ENCODE data around the gene UBIAD1. TPM values are rescaled to one million over a fixed set of nuclear protein-coding genes. Genes with fewer than 3 reads are reported as not detected.
A peak's percentile ranks its signal among the peaks of the same experiment; 100 is the strongest.
"Not testable (repeated sequence)": the region's sequence is repeated elsewhere in the genome, so short reads cannot be mapped to it uniquely, and the experiment has no call there.

The UBIAD1 gene
- total and polyA plus RNA-seq, 5 donors from 2014 or later: 20.9 to 43.5 (median 38.3) TPM

GRCh38 chr1:11294951-11295350, 22.0 kb downstream of the UBIAD1 start:
- Histone ChIP-seq H3K9me3 (ENCODE audit: control insufficient read depth in 2 of 2, low read length in 2 of 2) (no peaks in the 10 kb centered on the region), H3K36me3 (ENCODE audit: control insufficient read depth, insufficient read depth, low read length) (peaks cover 18% of the 10 kb centered on the region), H3K4me3 (ENCODE audit: low read depth, low read length) (peak overlapping the region; percentile 15), H3K27me3 (ENCODE audit: control insufficient read depth, insufficient read depth, low read length) (no peaks in the 10 kb centered on the region), H3K27ac (ENCODE audit: insufficient read depth, low read length, poor library complexity, severe bottlenecking) (no peak overlapping the region), H3K4me1 (ENCODE audit: control insufficient read depth, insufficient read depth, low read length, poor library complexity, severe bottlenecking) (peaks cover 27% of the 10 kb centered on the region)
- no peaks in the 10 kb centered on the region for H3K27me3 Mint-ChIP-seq
- peaks cover 7 to 60% (median 33%) of the 10 kb centered on the region in 4 donors for H3K4me1 Mint-ChIP-seq
- peak overlapping the region; percentile 65 to 88 (median 75) for H3K27ac Mint-ChIP-seq
- DNase-seq: peak in 1 of 3 donors; percentile 72
- peaks cover 32% of the 10 kb centered on the region for H3K36me3 Mint-ChIP-seq
- H3K4me3 Mint-ChIP-seq: peak overlapping the region in 1 of 4 donors; percentile 17
- ATAC-seq (ENCODE audit: low read depth in 2 of 2): peak; percentile 50 to 70
- no peaks in the 10 kb centered on the region for H3K9me3 Mint-ChIP-seq

GRCh38 chr1:11295905-11296304, 22.9 kb downstream of the UBIAD1 start:
- no peaks in the 10 kb centered on the region for H3K27me3 ChIP-seq (ENCODE audit: control insufficient read depth, insufficient read depth, low read length)
- no peak overlapping the region for H3K4me3 ChIP-seq (ENCODE audit: low read depth, low read length)
- H3K9me3 Mint-ChIP-seq: no peaks in the 10 kb centered on the region
- no peak overlapping the region for H3K27ac ChIP-seq (ENCODE audit: insufficient read depth, low read length, poor library complexity, severe bottlenecking)
- no peaks in the 10 kb centered on the region for H3K27me3 Mint-ChIP-seq
- ATAC-seq (ENCODE audit: low read depth in 2 of 2): no peak
- peaks cover 26% of the 10 kb centered on the region for H3K4me1 ChIP-seq (ENCODE audit: control insufficient read depth, insufficient read depth, low read length, poor library complexity, severe bottlenecking)
- H3K9me3 ChIP-seq (ENCODE audit: control insufficient read depth in 2 of 2, low read length in 2 of 2): no peaks in the 10 kb centered on the region
- H3K36me3 Mint-ChIP-seq: peaks cover 26% of the 10 kb centered on the region
- no peak overlapping the region for H3K4me3 Mint-ChIP-seq
- H3K4me1 Mint-ChIP-seq: peaks cover 7 to 53% (median 30%) of the 10 kb centered on the region in 4 donors
- DNase-seq: peak in 2 of 3 donors; percentile 25 to 54
- peak overlapping the region; percentile 65 to 88 (median 75) for H3K27ac Mint-ChIP-seq
- H3K36me3 ChIP-seq (ENCODE audit: control insufficient read depth, insufficient read depth, low read length): peaks cover 10% of the 10 kb centered on the region

GRCh38 chr1:11297774-11298173, 24.8 kb downstream of the UBIAD1 start:
- H3K27ac Mint-ChIP-seq: peak overlapping the region in 2 of 3 donors; percentile 42 to 63
- H3K27ac ChIP-seq (ENCODE audit: insufficient read depth, low read length, poor library complexity, severe bottlenecking); H3K36me3 ChIP-seq (ENCODE audit: control insufficient read depth, insufficient read depth, low read length); H3K9me3 Mint-ChIP-seq; ATAC-seq (ENCODE audit: low read depth in 2 of 2); H3K9me3 ChIP-seq (ENCODE audit: control insufficient read depth in 2 of 2, low read length in 2 of 2); H3K27me3 ChIP-seq (ENCODE audit: control insufficient read depth, insufficient read depth, low read length); H3K4me3 Mint-ChIP-seq; H3K4me3 ChIP-seq (ENCODE audit: low read depth, low read length); H3K27me3 Mint-ChIP-seq; DNase-seq: not testable (repeated sequence)
- H3K4me1 ChIP-seq (ENCODE audit: control insufficient read depth, insufficient read depth, low read length, poor library complexity, severe bottlenecking): peaks cover 18% of the 10 kb centered on the region
- peaks cover 7 to 36% (median 21%) of the 10 kb centered on the region in 4 donors for H3K4me1 Mint-ChIP-seq
- peaks cover 18% of the 10 kb centered on the region for H3K36me3 Mint-ChIP-seq

- no peak for DNase-seq
- peak overlapping the region in 1 of 3 donors; percentile 65 for H3K27ac Mint-ChIP-seq
- ATAC-seq (ENCODE audit: low read depth in 2 of 2): no peak
These were observed 25.6 kb downstream of the UBIAD1 start for GRCh38 chr1:11298390-11299224.

GRCh38 chr1:11299225-11299574, 26.2 kb downstream of the UBIAD1 start:
- Mint-ChIP-seq H3K36me3 (peaks cover 13% of the 10 kb centered on the region), H3K9me3 (no peaks in the 10 kb centered on the region), H3K27me3 (no peaks in the 10 kb centered on the region), H3K4me3 (peak overlapping the region in 1 of 4 donors; percentile 79), H3K4me1 (peaks cover 7 to 27% (median 18%) of the 10 kb centered on the region in 4 donors), H3K27ac (peak overlapping the region in 1 of 3 donors; percentile 65)
- no peak for DNase-seq
- Histone ChIP-seq H3K27ac (ENCODE audit: insufficient read depth, low read length, poor library complexity, severe bottlenecking) (no peak overlapping the region), H3K4me1 (ENCODE audit: control insufficient read depth, insufficient read depth, low read length, poor library complexity, severe bottlenecking) (peaks cover 18% of the 10 kb centered on the region), H3K9me3 (ENCODE audit: control insufficient read depth in 2 of 2, low read length in 2 of 2) (no peaks in the 10 kb centered on the region), H3K27me3 (ENCODE audit: control insufficient read depth, insufficient read depth, low read length) (no peaks in the 10 kb centered on the region), H3K36me3 (ENCODE audit: control insufficient read depth, insufficient read depth, low read length) (peaks cover 7% of the 10 kb centered on the region), H3K4me3 (ENCODE audit: low read depth, low read length) (no peak overlapping the region)
- ATAC-seq (ENCODE audit: low read depth in 2 of 2): no peak

More at GRCh38 chr1:11298390-11299224, 25.6 kb downstream of the UBIAD1 start:
- Mint-ChIP-seq H3K4me3 (no peak overlapping the region), H3K27me3 (no peaks in the 10 kb centered on the region), H3K36me3 (peaks cover 13% of the 10 kb centered on the region), H3K9me3 (no peaks in the 10 kb centered on the region), H3K4me1 (peaks cover 7 to 29% (median 19%) of the 10 kb centered on the region in 4 donors)
- H3K27me3 ChIP-seq (ENCODE audit: control insufficient read depth, insufficient read depth, low read length): no peaks in the 10 kb centered on the region
- H3K4me3 ChIP-seq (ENCODE audit: low read depth, low read length): no peak overlapping the region
- no peaks in the 10 kb centered on the region for H3K9me3 ChIP-seq (ENCODE audit: control insufficient read depth in 2 of 2, low read length in 2 of 2)
- no peak overlapping the region for H3K27ac ChIP-seq (ENCODE audit: insufficient read depth, low read length, poor library complexity, severe bottlenecking)
- peaks cover 18% of the 10 kb centered on the region for H3K4me1 ChIP-seq (ENCODE audit: control insufficient read depth, insufficient read depth, low read length, poor library complexity, severe bottlenecking)
- peaks cover 7% of the 10 kb centered on the region for H3K36me3 ChIP-seq (ENCODE audit: control insufficient read depth, insufficient read depth, low read length)

- DNase-seq: no peak
- H3K36me3 Mint-ChIP-seq: peaks cover 3% of the 10 kb centered on the region
- H3K27me3 ChIP-seq (ENCODE audit: control insufficient read depth, insufficient read depth, low read length): no peaks in the 10 kb centered on the region
- no peaks in the 10 kb centered on the region for H3K9me3 Mint-ChIP-seq
- H3K4me1 Mint-ChIP-seq: peaks cover 0 to 9% (median 2%) of the 10 kb centered on the region in 4 donors
- ATAC-seq (ENCODE audit: low read depth in 2 of 2): no peak
- no peak overlapping the region for H3K27ac Mint-ChIP-seq
- no peaks in the 10 kb centered on the region for H3K4me1 ChIP-seq (ENCODE audit: control insufficient read depth, insufficient read depth, low read length, poor library complexity, severe bottlenecking)
- no peak overlapping the region for H3K4me3 Mint-ChIP-seq
- H3K9me3 ChIP-seq (ENCODE audit: control insufficient read depth in 2 of 2, low read length in 2 of 2): no peaks in the 10 kb centered on the region
- no peaks in the 10 kb centered on the region for H3K36me3 ChIP-seq (ENCODE audit: control insufficient read depth, insufficient read depth, low read length)
- no peaks in the 10 kb centered on the region for H3K27me3 Mint-ChIP-seq
- H3K4me3 ChIP-seq (ENCODE audit: low read depth, low read length): no peak overlapping the region
- no peak overlapping the region for H3K27ac ChIP-seq (ENCODE audit: insufficient read depth, low read length, poor library complexity, severe bottlenecking)
These were observed 28.6 kb downstream of the UBIAD1 start for GRCh38 chr1:11301601-11302000.

- H3K9me3 ChIP-seq (ENCODE audit: control insufficient read depth in 2 of 2, low read length in 2 of 2): no peaks in the 10 kb centered on the region
- ATAC-seq (ENCODE audit: low read depth in 2 of 2) (no peak), DNase-seq (no peak)
- Mint-ChIP-seq H3K27me3 (no peaks in the 10 kb centered on the region), H3K36me3 (peaks cover 3% of the 10 kb centered on the region), H3K4me3 (no peak overlapping the region), H3K4me1 (peaks cover 0 to 6% (median 2%) of the 10 kb centered on the region in 4 donors), H3K9me3 (no peaks in the 10 kb centered on the region), H3K27ac (no peak overlapping the region)
- H3K36me3 ChIP-seq (ENCODE audit: control insufficient read depth, insufficient read depth, low read length): no peaks in the 10 kb centered on the region
- H3K27ac ChIP-seq (ENCODE audit: insufficient read depth, low read length, poor library complexity, severe bottlenecking): no peak overlapping the region
- no peak overlapping the region for H3K4me3 ChIP-seq (ENCODE audit: low read depth, low read length)
- no peaks in the 10 kb centered on the region for H3K4me1 ChIP-seq (ENCODE audit: control insufficient read depth, insufficient read depth, low read length, poor library complexity, severe bottlenecking)
- H3K27me3 ChIP-seq (ENCODE audit: control insufficient read depth, insufficient read depth, low read length): no peaks in the 10 kb centered on the region
These were observed 29.4 kb downstream of the UBIAD1 start for GRCh38 chr1:11302366-11302765.

- H3K9me3 Mint-ChIP-seq; H3K27me3 ChIP-seq (ENCODE audit: control insufficient read depth, insufficient read depth, low read length); H3K27ac Mint-ChIP-seq; H3K36me3 Mint-ChIP-seq; H3K27me3 Mint-ChIP-seq; H3K4me1 Mint-ChIP-seq; DNase-seq; H3K4me3 Mint-ChIP-seq; H3K36me3 ChIP-seq (ENCODE audit: control insufficient read depth, insufficient read depth, low read length); H3K27ac ChIP-seq (ENCODE audit: insufficient read depth, low read length, poor library complexity, severe bottlenecking); H3K4me3 ChIP-seq (ENCODE audit: low read depth, low read length); ATAC-seq (ENCODE audit: low read depth in 2 of 2); H3K9me3 ChIP-seq (ENCODE audit: control insufficient read depth in 2 of 2, low read length in 2 of 2); H3K4me1 ChIP-seq (ENCODE audit: control insufficient read depth, insufficient read depth, low read length, poor library complexity, severe bottlenecking): not testable (repeated sequence)
These were observed 32.5 kb downstream of the UBIAD1 start for GRCh38 chr1:11305516-11305915.

Data from CD4-positive, CD25-positive, alpha-beta regulatory T cell (primary cell).